ENCODE measurements around the gene SCAMP1.
A peak's percentile ranks its signal among the peaks of the same experiment; 100 is the strongest.
"Not testable (repeated sequence)": the region's sequence is repeated elsewhere in the genome, so short reads cannot be mapped to it uniquely, and the experiment has no call there.

SCAMP1 gene

GRCh38 chr5:78419396-78419795, 59.0 kb downstream of the SCAMP1 start:
- no peak for DNase-seq (ENCODE audit: low read depth, low spot score)
- H3K27ac ChIP-seq = no peak overlapping the region

DNA sequence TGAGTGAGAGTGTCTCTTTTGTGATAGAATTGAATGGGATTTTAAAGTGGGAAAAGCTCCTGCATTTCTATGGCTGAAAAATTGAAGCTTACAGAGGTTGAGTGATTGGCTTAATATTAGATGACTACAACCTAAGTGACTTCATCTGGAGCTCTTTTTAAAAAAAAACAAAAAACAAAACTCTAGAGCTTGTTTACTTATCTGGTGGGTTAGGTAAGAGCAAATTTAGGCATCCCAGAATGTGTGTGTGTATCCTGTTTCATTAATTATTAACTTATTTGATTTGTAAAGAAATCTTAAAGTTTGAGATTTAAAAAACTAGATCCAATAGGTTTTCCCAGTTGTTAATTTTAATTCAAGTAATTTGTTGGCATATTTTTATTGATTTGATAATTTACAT, 60.1 kb downstream of the SCAMP1 start:
- no peak overlapping the region for H3K27ac ChIP-seq
- no peak for DNase-seq (ENCODE audit: low read depth, low spot score)

DNA sequence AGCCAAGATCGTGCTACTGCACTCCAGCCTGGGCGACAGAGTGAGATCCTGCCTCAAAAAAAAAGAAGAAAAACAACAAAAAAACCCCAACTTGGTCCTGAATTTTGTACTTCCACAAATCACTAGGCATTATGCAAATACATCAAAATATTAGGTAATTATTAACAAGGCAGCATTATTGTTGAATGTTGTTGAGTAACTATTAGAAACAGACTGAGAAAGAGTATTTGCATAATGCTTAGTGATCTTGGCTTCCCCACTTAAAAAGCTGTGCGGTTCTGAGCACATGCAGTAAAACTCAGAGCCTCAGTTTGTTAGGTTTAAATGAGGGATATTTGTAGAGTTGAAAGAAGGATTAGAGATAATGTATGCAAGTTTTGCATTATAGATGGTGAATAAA, 64.2 kb downstream of the SCAMP1 start:
- DNase-seq (ENCODE audit: low read depth, low spot score) = no peak
- H3K27ac ChIP-seq = no peak overlapping the region

DNA sequence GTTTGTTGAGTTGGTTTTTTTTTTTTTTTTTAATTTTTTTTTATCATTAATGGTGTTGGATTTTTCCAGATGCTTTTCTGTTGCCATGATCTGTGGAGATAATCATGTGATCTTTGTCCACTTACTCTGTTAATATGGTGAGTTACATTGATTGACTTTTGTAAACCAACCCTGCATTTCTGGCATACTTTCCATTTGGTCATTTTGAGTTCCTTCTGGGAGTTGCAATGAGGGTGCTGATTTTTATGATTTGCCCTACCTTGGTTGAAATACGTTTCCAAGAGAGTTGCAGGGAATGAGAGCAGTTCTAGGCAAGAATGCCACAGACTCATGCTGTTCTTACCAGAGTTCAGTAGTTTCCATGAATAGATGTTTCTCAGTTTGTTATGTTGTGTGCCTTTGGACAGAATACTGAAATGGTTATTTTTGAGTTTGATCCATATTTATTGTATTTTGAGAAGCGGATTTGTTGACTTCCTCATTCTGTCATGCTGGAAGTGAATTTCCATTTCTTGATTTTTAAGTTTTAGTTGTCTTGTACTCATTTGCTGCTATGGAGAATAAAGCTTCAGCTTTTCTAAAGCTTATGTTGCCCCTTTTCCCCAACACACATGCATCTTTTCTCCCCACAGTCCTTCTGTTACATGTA, 69.0 kb downstream of the SCAMP1 start:
- no peak for DNase-seq (ENCODE audit: low read depth, low spot score)
- no peak overlapping the region for H3K27ac ChIP-seq

GRCh38 chr5:78430866-78431265, 70.4 kb downstream of the SCAMP1 start:
- no peak for DNase-seq (ENCODE audit: low read depth, low spot score)
- H3K27ac ChIP-seq = no peak overlapping the region

DNA sequence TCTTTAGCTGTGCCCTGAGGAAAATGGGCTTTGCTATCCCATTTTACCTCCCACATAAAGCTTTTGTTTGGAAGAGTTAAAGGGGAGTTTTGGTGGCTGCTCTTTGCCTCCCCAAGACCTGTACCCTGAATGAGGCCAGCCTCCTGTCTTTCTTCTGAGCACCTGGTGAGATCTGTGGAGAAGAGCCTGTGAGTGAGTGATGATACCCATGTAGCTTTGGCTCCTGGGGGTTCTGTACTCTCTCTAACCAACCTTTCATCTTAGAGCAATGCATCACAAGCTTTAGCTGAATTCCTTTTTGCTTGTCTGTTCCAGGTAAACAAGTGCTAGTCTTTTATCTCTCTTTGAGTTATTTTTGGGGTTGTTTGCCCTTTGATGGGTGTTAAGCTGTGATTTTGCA, 73.6 kb downstream of the SCAMP1 start:
- no peak for DNase-seq (ENCODE audit: low read depth, low spot score)
- no peak overlapping the region for H3K27ac ChIP-seq

DNA sequence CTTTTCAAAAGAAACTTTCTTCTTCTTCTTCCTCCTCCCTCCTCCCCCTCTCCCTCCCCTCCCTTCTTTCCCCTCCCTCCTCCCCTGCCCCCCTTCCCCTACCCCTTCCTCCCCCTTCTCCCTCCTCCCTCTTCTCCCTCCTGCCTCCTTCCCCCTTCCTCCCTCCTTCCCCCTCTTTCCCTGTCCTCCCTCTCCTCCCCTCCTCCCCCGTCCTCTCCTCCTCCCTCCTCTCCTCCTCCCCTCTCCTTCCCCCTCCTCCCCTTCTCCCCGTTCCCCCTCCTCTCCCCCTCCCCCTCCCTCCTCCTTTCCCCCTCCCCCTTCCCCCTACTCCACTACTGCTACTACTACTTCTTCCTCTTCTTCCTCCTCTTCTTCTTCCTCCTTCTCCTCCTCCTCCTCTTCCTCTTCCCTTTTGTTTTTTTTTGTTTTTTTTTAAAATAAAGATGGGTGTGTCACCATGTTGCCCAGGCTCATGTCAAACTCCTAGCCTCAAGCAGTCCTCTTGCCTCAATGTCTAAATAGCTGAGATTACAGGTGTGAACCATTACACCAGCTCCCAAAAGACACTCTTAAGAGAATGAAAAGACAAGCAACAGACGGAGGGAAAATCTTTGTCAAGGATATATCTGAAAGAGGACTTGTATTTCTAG, 87.5 kb downstream of the SCAMP1 start:
- H3K27ac ChIP-seq = no peak overlapping the region
- no peak for DNase-seq (ENCODE audit: low read depth, low spot score)

- no peak for DNase-seq (ENCODE audit: low read depth, low spot score)
- H3K27ac ChIP-seq = no peak overlapping the region
Observed at GRCh38 chr5:78449103-78449502, 88.7 kb downstream of the SCAMP1 start.

GRCh38 chr5:78457507-78457906, 97.1 kb downstream of the SCAMP1 start:
- not testable (repeated sequence) for DNase-seq (ENCODE audit: low read depth, low spot score); H3K27ac ChIP-seq

DNA sequence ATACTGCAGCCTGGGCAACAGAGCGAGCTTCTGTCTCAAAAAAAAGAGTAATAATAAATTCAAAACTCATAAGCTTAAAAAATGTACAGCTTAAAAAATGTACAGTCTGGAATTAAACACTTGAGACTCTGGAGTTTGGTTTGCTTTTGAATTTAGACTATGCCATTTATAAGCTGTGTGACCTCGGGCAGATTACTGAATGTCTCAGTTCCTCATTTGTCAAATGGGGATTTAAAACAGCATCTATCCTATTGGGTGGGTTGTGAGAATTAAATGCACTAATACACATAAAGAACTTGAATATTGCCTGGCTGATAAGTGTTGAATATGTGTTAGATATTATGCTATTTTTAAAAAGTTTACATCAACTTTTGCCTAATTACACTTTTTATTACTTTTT, 98.4 kb downstream of the SCAMP1 start:
- DNase-seq (ENCODE audit: low read depth, low spot score) = no peak
- no peak overlapping the region for H3K27ac ChIP-seq

GRCh38 chr5:78467140-78467539, 106.7 kb downstream of the SCAMP1 start:
- DNase-seq (ENCODE audit: low read depth, low spot score) = no peak
- no peak overlapping the region for H3K27ac ChIP-seq

DNA sequence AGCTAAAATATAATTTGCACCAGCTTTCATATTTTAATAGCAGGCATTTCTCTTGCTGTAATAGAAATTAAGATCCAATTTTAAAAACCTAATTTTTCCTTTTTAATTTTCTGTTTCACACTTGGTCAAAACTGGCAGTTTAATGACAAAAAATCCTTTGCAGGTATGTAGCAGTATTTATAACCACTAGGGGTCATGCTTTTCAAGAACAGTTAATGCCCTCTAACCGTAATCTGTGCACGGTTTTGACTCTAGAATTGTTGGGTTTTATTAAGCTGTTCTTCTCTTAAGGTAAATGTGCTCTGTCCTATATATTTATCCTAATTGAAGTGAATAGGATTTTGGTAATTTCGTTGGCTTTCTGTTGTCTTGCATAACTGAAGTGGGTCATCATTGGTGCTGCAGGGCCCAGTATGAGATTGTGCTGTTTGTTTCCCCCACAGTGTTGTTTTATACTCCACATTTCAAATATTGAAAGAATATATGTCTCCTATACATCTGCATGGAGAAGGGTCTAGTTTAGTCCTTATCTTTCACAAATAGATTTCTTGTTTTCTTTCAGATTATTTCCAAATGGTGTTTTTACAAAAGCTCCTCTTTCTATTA, 107.4 kb downstream of the SCAMP1 start:
- H3K27ac ChIP-seq = no peak overlapping the region
- no peak for DNase-seq (ENCODE audit: low read depth, low spot score)

- no peak overlapping the region for H3K27ac ChIP-seq
- DNase-seq (ENCODE audit: low read depth, low spot score) = no peak
Observed at GRCh38 chr5:78471896-78472295, 111.5 kb downstream of the SCAMP1 start.

- H3K27ac ChIP-seq = no peak overlapping the region
- DNase-seq (ENCODE audit: low read depth, low spot score) = no peak
Observed at GRCh38 chr5:78472469-78473106, 112.2 kb downstream of the SCAMP1 start.

DNA sequence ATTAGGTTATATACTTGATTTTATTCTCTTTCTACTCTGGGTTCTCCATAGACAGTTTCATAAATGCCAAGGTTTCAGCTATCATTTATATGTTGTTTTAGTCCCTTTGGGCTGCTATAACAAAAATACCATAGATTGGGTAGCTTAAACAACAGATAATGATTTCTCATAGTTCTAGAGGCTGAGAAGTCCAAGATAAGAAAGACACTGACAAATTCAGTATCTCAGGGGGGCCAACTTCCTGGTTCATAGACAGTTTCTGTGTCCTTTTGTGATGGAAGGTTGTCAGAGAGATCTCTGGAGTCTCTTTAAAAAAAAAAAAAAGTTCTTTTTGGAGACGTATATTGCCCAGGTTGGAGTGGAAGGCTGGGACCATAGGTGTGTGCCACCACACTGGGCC, 113.3 kb downstream of the SCAMP1 start:
- no peak overlapping the region for H3K27ac ChIP-seq
- DNase-seq (ENCODE audit: low read depth, low spot score) = no peak

DNA sequence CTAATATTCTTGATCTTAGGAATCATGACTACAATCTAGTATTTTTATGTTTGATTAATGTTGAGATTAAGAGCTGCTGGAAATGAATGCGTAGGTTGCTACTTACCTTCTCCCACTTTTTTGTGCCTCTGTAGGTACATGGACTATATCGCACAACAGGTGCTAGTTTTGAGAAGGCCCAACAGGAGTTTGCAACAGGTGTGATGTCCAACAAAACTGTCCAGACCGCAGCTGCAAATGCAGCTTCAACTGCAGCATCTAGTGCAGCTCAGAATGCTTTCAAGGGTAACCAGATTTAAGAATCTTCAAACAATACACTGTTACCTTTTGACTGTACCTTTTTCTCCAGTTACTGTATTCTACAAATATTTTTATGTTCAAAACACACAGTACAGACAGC, 115.0 kb downstream of the SCAMP1 start:
- no peak for DNase-seq (ENCODE audit: low read depth, low spot score)
- no peak overlapping the region for H3K27ac ChIP-seq

DNA sequence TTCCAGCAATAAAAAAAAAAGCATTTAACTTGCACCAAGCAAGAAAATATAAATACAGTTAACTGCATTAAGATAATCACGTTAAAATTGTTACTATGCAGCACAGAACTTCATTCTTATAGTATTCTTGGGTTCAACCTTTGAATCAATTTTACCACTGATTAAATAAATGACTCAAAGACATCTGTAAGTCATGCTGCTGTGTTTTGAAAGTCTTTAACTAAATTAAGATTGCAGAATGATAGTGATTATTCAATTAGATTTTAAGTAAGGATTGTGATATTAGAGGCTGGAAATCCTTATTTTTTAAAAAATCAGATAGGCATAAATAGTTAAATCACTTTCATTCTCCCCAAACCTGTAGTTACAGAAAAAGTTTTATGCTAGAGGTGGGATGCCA, 116.4 kb downstream of the SCAMP1 start:
- no peak overlapping the region for H3K27ac ChIP-seq
- DNase-seq (ENCODE audit: low read depth, low spot score) = no peak

- no peak for DNase-seq (ENCODE audit: low read depth, low spot score)
- no peak overlapping the region for H3K27ac ChIP-seq
Observed at GRCh38 chr5:78482948-78483347, 122.5 kb downstream of the SCAMP1 start.

- H3K27ac ChIP-seq = peak overlapping the region; percentile 10
- DNase-seq (ENCODE audit: low read depth, low spot score) = no peak
Observed at GRCh38 chr5:78483809-78484521, 123.5 kb downstream of the SCAMP1 start.

DNA sequence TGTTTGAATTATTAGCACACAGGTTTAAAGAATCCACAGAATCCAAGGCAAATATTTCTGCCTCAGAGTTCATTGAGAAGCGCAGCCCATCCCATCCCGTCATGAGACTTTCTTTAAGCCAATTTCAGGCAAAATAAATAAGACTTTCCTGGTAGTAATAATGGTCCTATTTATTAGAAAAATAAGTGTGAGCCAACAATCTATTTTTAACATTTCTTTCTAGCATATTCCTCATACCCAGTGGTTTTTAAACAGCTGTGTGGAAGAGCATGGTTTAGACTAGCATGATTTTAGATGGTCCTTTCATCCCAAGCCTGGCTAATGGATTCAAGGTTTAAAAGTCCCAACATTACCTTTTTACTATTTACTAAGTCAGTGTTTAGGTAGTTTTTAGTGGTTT, 125.8 kb downstream of the SCAMP1 start:
- no peak for DNase-seq (ENCODE audit: low read depth, low spot score)
- H3K27ac ChIP-seq = no peak overlapping the region

DNA sequence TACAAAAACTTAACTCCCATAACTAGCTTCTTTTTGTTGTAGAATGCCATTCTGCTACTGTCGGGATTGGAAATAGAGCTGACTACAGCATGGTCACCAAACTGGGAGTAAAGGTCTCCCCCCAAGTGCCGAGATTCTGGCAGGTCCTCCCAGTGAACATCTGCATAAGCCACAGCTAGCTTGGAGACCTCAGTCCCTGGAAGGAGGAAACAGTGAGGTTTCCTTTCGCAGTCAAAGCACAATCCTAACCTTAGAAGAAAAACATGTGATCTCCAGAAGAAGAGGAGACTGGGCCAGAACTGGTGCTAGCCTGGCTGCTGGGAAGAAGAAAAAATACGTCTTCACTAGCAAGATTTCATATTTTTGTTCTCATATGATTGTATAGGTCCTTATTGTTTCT, 127.4 kb downstream of the SCAMP1 start:
- H3K27ac ChIP-seq = no peak overlapping the region
- no peak for DNase-seq (ENCODE audit: low read depth, low spot score)

All from epithelial cell of prostate (primary cell).